ENCODE measurements around the gene ATG16L2.

GRCh38 chr11:72831521-72832300 lies 17.5 kb downstream of the ATG16L2 start:
- TF ChIP-seq POLR2A (IDR thresholded peaks at IDR 0.05) (no peak), CTCF (IDR thresholded peaks at IDR 0.05) (peak in 3 of 4 experiments; percentile 94 to 96 (median 95)), POLR2AphosphoS5 (IDR thresholded peaks at IDR 0.05) (peak; percentile 42), EP300 (IDR thresholded peaks at IDR 0.05) (no peak)
